ENCODE results near the gene KCNJ14. TPM values are rescaled to one million over a fixed set of nuclear protein-coding genes. Genes with fewer than 3 reads are reported as not detected.

The KCNJ14 gene
- total RNA-seq, 3 donors from 2014 or later (not counting 1 experiment from before 2014, with no cell fraction given) = 0.77 to 1.2 (median 0.85) TPM

- H3K4me3 Mint-ChIP-seq = no peak overlapping the region
- peak; percentile 72 to 78 (median 77) for ATAC-seq
- Histone ChIP-seq H3K4me1 (ENCODE audit: control insufficient read depth, insufficient read depth, low read length) (peaks cover 37% of the 10 kb centered on the region), H3K9me3 (ENCODE audit: control insufficient read depth, insufficient read depth, low read length) (no peaks in the 10 kb centered on the region), H3K27me3 (ENCODE audit: control insufficient read depth, insufficient read depth, low read length) (peaks cover 14% of the 10 kb centered on the region), H3K36me3 (ENCODE audit: control insufficient read depth, insufficient read depth, low read length) (no peaks in the 10 kb centered on the region), H3K27ac (ENCODE audit: low read length) (peak overlapping the region; percentile 46), H3K4me3 (ENCODE audit: low read length) (peak overlapping the region; percentile 74)
- H3K27ac Mint-ChIP-seq = no peak overlapping the region
- intact Hi-C loops (cut with micrococcal nuclease) = no loop called here
- H3K36me3 Mint-ChIP-seq = no peaks in the 10 kb centered on the region
- no peak for TF ChIP-seq CTCF (IDR thresholded peaks at IDR 0.05)
- WGBS (ENCODE audit: insufficient coverage) = 2% methylated on average over 54 of the region's 54 CpGs
- no peaks in the 10 kb centered on the region for H3K9me3 Mint-ChIP-seq
- peaks cover 0 to 4% of the 10 kb centered on the region in 2 donors for H3K27me3 Mint-ChIP-seq (ENCODE audit: low read depth in 2 of 2)
- H3K4me1 Mint-ChIP-seq = peaks cover 4 to 14% of the 10 kb centered on the region in 2 donors
- peak in 1 of 2 donors; percentile 87 for DNase-seq
Observed at GRCh38 chr19:48513289-48514122, 58.1 kb downstream of the KCNJ14 start.

GRCh38 chr19:48514123-48514458 is 58.7 kb downstream of the KCNJ14 start:
- H3K4me1 ChIP-seq (ENCODE audit: control insufficient read depth, insufficient read depth, low read length) = peaks cover 37% of the 10 kb centered on the region
- no peaks in the 10 kb centered on the region for H3K36me3 Mint-ChIP-seq
- no peaks in the 10 kb centered on the region for H3K9me3 Mint-ChIP-seq
- H3K27ac Mint-ChIP-seq = no peak overlapping the region
- 54% methylated on average over 11 of the region's 11 CpGs for WGBS (ENCODE audit: insufficient coverage)
- no peak overlapping the region for H3K4me3 ChIP-seq (ENCODE audit: low read length)
- H3K27ac ChIP-seq (ENCODE audit: low read length) = no peak overlapping the region
- peaks cover 0 to 4% of the 10 kb centered on the region in 2 donors for H3K27me3 Mint-ChIP-seq (ENCODE audit: low read depth in 2 of 2)
- DNase-seq (no peak), ATAC-seq (no peak)
- H3K4me1 Mint-ChIP-seq = peaks cover 4 to 14% of the 10 kb centered on the region in 2 donors
- TF ChIP-seq CTCF (IDR thresholded peaks at IDR 0.05) = no peak
- H3K27me3 ChIP-seq (ENCODE audit: control insufficient read depth, insufficient read depth, low read length) = peaks cover 14% of the 10 kb centered on the region
- no peak overlapping the region for H3K4me3 Mint-ChIP-seq
- H3K36me3 ChIP-seq (ENCODE audit: control insufficient read depth, insufficient read depth, low read length) = no peaks in the 10 kb centered on the region
- no peaks in the 10 kb centered on the region for H3K9me3 ChIP-seq (ENCODE audit: control insufficient read depth, insufficient read depth, low read length)
- intact Hi-C loops (cut with micrococcal nuclease) = no loop called here

GRCh38 chr19:48516536-48516935 is 61.2 kb downstream of the KCNJ14 start:
- Mint-ChIP-seq H3K9me3 (no peaks in the 10 kb centered on the region), H3K36me3 (no peaks in the 10 kb centered on the region), H3K4me1 (peaks cover 4 to 6% of the 10 kb centered on the region in 2 donors), H3K27me3 (ENCODE audit: low read depth in 2 of 2) (peaks cover 0 to 4% of the 10 kb centered on the region in 2 donors), H3K27ac (no peak overlapping the region), H3K4me3 (no peak overlapping the region)
- peaks cover 23% of the 10 kb centered on the region for H3K4me1 ChIP-seq (ENCODE audit: control insufficient read depth, insufficient read depth, low read length)
- 88% methylated on average over 8 of the region's 8 CpGs for WGBS (ENCODE audit: insufficient coverage)
- H3K36me3 ChIP-seq (ENCODE audit: control insufficient read depth, insufficient read depth, low read length) = no peaks in the 10 kb centered on the region
- no peak overlapping the region for H3K27ac ChIP-seq (ENCODE audit: low read length)
- intact Hi-C loops (cut with micrococcal nuclease) = no loop called here
- DNase-seq (no peak), ATAC-seq (no peak)
- H3K9me3 ChIP-seq (ENCODE audit: control insufficient read depth, insufficient read depth, low read length) = no peaks in the 10 kb centered on the region
- H3K4me3 ChIP-seq (ENCODE audit: low read length) = no peak overlapping the region
- peaks cover 10% of the 10 kb centered on the region for H3K27me3 ChIP-seq (ENCODE audit: control insufficient read depth, insufficient read depth, low read length)
- TF ChIP-seq CTCF (IDR thresholded peaks at IDR 0.05) = no peak

Other genes with a start within 250 kb of the KCNJ14 start
- 100 to 1,000 TPM; 147 to 216 (median 154) TPM for gene CARD8, start 199.7 kb upstream of the KCNJ14 start, total RNA-seq
- not detected for gene ZNF114, start 185.5 kb upstream of the KCNJ14 start, total RNA-seq
- gene EMP3, start 130.0 kb upstream of the KCNJ14 start, total RNA-seq = 100 to 1,000 TPM; 284 to 342 (median 334) TPM
- gene TMEM143, start 91.6 kb upstream of the KCNJ14 start, total RNA-seq = 10 to 100 TPM; 10.2 to 12.3 (median 11.1) TPM
- gene SYNGR4, start 91.2 kb upstream of the KCNJ14 start, total RNA-seq = not detected
- gene KDELR1, start 64.0 kb upstream of the KCNJ14 start, total RNA-seq = 10 to 100 TPM; 41.5 to 47.5 (median 46.0) TPM
- gene GRIN2D, start 61.9 kb upstream of the KCNJ14 start, total RNA-seq = under 1 TPM; 0.05 to 0.28 (median 0.07) TPM
- gene GRWD1, start 9.6 kb upstream of the KCNJ14 start, total RNA-seq = 10 to 100 TPM; 14.2 to 29.0 (median 16.7) TPM
- gene CYTH2, start 13.8 kb downstream of the KCNJ14 start, total RNA-seq = 10 to 100 TPM; 38.5 to 44.1 (median 39.2) TPM
- 1 to 10 TPM in 2 of 3 donors, under 1 TPM in 1; 0.64 to 2.9 (median 1.9) TPM for gene LMTK3, start 56.3 kb downstream of the KCNJ14 start, total RNA-seq
- under 1 TPM in 1 of 3 donors, not detected in 2; 0.40 TPM for gene SULT2B1, start 96.6 kb downstream of the KCNJ14 start, total RNA-seq
- gene SPACA4, start 151.2 kb downstream of the KCNJ14 start, total RNA-seq = not detected
- 1 to 10 TPM in 2 of 3 donors, under 1 TPM in 1; 0.70 to 1.3 (median 1.1) TPM for gene FAM83E, start 159.5 kb downstream of the KCNJ14 start, total RNA-seq
- gene RPL18, start 163.6 kb downstream of the KCNJ14 start, total RNA-seq = 1,000 to 10,000 TPM in 2 of 3 donors, 100 to 1,000 TPM in 1; 900 to 1,086 (median 1,066) TPM
- gene SPHK2, start 163.9 kb downstream of the KCNJ14 start, total RNA-seq = 10 to 100 TPM; 18.6 to 28.3 (median 23.2) TPM
- 10 to 100 TPM; 16.4 to 31.2 (median 24.3) TPM for gene DBP, start 181.8 kb downstream of the KCNJ14 start, total RNA-seq
- 10 to 100 TPM in 2 of 3 donors, 1 to 10 TPM in 1; 9.2 to 11.9 (median 11.0) TPM for gene CA11, start 190.6 kb downstream of the KCNJ14 start, total RNA-seq
- gene NTN5, start 217.4 kb downstream of the KCNJ14 start, total RNA-seq = 1 to 10 TPM; 1.3 to 3.4 (median 2.1) TPM
- gene FUT2, start 240.4 kb downstream of the KCNJ14 start, total RNA-seq = not detected

Data from natural killer cell (primary cell).